Measurements from ENCODE around the gene UTF1.

The UTF1 gene

GRCh38 chr10:133238466-133238804 lies 8.4 kb downstream of the UTF1 start:
- Histone ChIP-seq H3K4me3 (ENCODE audit: low read length) (no peak overlapping the region), H3K4me1 (ENCODE audit: control insufficient read depth, insufficient read depth, low read length) (no peaks in the 10 kb centered on the region), H3K27me3 (ENCODE audit: control insufficient read depth, insufficient read depth, low read length) (peaks cover 23% of the 10 kb centered on the region), H3K27ac (ENCODE audit: low read depth, low read length) (no peak overlapping the region), H3K9ac (ENCODE audit: low read length) (no peak overlapping the region), H3K36me3 (ENCODE audit: control insufficient read depth, insufficient read depth, low read length) (no peaks in the 10 kb centered on the region)

GRCh38 chr10:133239990-133240389 lies 10.0 kb downstream of the UTF1 start:
- Histone ChIP-seq H3K4me1 (ENCODE audit: control insufficient read depth, insufficient read depth, low read length) (no peaks in the 10 kb centered on the region), H3K9ac (ENCODE audit: low read length) (no peak overlapping the region), H3K4me3 (ENCODE audit: low read length) (no peak overlapping the region), H3K27me3 (ENCODE audit: control insufficient read depth, insufficient read depth, low read length) (peaks cover 23% of the 10 kb centered on the region), H3K36me3 (ENCODE audit: control insufficient read depth, insufficient read depth, low read length) (no peaks in the 10 kb centered on the region), H3K27ac (ENCODE audit: low read depth, low read length) (no peak overlapping the region)

GRCh38 chr10:133241501-133242205 lies 11.6 kb downstream of the UTF1 start:
- H3K4me3 ChIP-seq (ENCODE audit: low read length) = peak overlapping the region; percentile 17
- H3K27me3 ChIP-seq (ENCODE audit: control insufficient read depth, insufficient read depth, low read length) = peaks cover 25% of the 10 kb centered on the region
- no peak overlapping the region for H3K27ac ChIP-seq (ENCODE audit: low read depth, low read length)
- no peak overlapping the region for H3K9ac ChIP-seq (ENCODE audit: low read length)
- no peaks in the 10 kb centered on the region for H3K36me3 ChIP-seq (ENCODE audit: control insufficient read depth, insufficient read depth, low read length)
- H3K4me1 ChIP-seq (ENCODE audit: control insufficient read depth, insufficient read depth, low read length) = no peaks in the 10 kb centered on the region

GRCh38 chr10:133242611-133243356 lies 12.8 kb downstream of the UTF1 start:
- Histone ChIP-seq H3K9ac (ENCODE audit: low read length) (no peak overlapping the region), H3K36me3 (ENCODE audit: control insufficient read depth, insufficient read depth, low read length) (no peaks in the 10 kb centered on the region), H3K27me3 (ENCODE audit: control insufficient read depth, insufficient read depth, low read length) (peaks cover 25% of the 10 kb centered on the region), H3K27ac (ENCODE audit: low read depth, low read length) (no peak overlapping the region), H3K4me3 (ENCODE audit: low read length) (no peak overlapping the region), H3K4me1 (ENCODE audit: control insufficient read depth, insufficient read depth, low read length) (no peaks in the 10 kb centered on the region)

- no peaks in the 10 kb centered on the region for H3K36me3 ChIP-seq (ENCODE audit: control insufficient read depth, insufficient read depth, low read length)
- no peak overlapping the region for H3K4me3 ChIP-seq (ENCODE audit: low read length)
- no peaks in the 10 kb centered on the region for H3K4me1 ChIP-seq (ENCODE audit: control insufficient read depth, insufficient read depth, low read length)
- H3K27me3 ChIP-seq (ENCODE audit: control insufficient read depth, insufficient read depth, low read length) = peaks cover 25% of the 10 kb centered on the region
- no peak overlapping the region for H3K27ac ChIP-seq (ENCODE audit: low read depth, low read length)
- no peak overlapping the region for H3K9ac ChIP-seq (ENCODE audit: low read length)
Observed at GRCh38 chr10:133243593-133243992, 13.6 kb downstream of the UTF1 start.

- peaks cover 18% of the 10 kb centered on the region for H3K27me3 ChIP-seq (ENCODE audit: control insufficient read depth, insufficient read depth, low read length)
- no peaks in the 10 kb centered on the region for H3K36me3 ChIP-seq (ENCODE audit: control insufficient read depth, insufficient read depth, low read length)
- no peak overlapping the region for H3K4me3 ChIP-seq (ENCODE audit: low read length)
- H3K4me1 ChIP-seq (ENCODE audit: control insufficient read depth, insufficient read depth, low read length) = no peaks in the 10 kb centered on the region
- no peak overlapping the region for H3K27ac ChIP-seq (ENCODE audit: low read depth, low read length)
- H3K9ac ChIP-seq (ENCODE audit: low read length) = no peak overlapping the region
Observed at GRCh38 chr10:133245439-133246235, 15.6 kb downstream of the UTF1 start.

- no peak overlapping the region for H3K4me3 ChIP-seq (ENCODE audit: low read length)
- no peak overlapping the region for H3K9ac ChIP-seq (ENCODE audit: low read length)
- no peaks in the 10 kb centered on the region for H3K36me3 ChIP-seq (ENCODE audit: control insufficient read depth, insufficient read depth, low read length)
- H3K27me3 ChIP-seq (ENCODE audit: control insufficient read depth, insufficient read depth, low read length) = peaks cover 14% of the 10 kb centered on the region
- no peaks in the 10 kb centered on the region for H3K4me1 ChIP-seq (ENCODE audit: control insufficient read depth, insufficient read depth, low read length)
- H3K27ac ChIP-seq (ENCODE audit: low read depth, low read length) = no peak overlapping the region
Observed at GRCh38 chr10:133246236-133246626, 16.2 kb downstream of the UTF1 start.

GRCh38 chr10:133247681-133248333 lies 17.8 kb downstream of the UTF1 start:
- Histone ChIP-seq H3K4me1 (ENCODE audit: control insufficient read depth, insufficient read depth, low read length) (no peaks in the 10 kb centered on the region), H3K27ac (ENCODE audit: low read depth, low read length) (no peak overlapping the region), H3K4me3 (ENCODE audit: low read length) (no peak overlapping the region), H3K27me3 (ENCODE audit: control insufficient read depth, insufficient read depth, low read length) (peaks cover 10% of the 10 kb centered on the region), H3K36me3 (ENCODE audit: control insufficient read depth, insufficient read depth, low read length) (no peaks in the 10 kb centered on the region), H3K9ac (ENCODE audit: low read length) (no peak overlapping the region)

GRCh38 chr10:133248334-133248715 lies 18.3 kb downstream of the UTF1 start:
- Histone ChIP-seq H3K36me3 (ENCODE audit: control insufficient read depth, insufficient read depth, low read length) (no peaks in the 10 kb centered on the region), H3K27ac (ENCODE audit: low read depth, low read length) (no peak overlapping the region), H3K27me3 (ENCODE audit: control insufficient read depth, insufficient read depth, low read length) (peaks cover 10% of the 10 kb centered on the region), H3K4me1 (ENCODE audit: control insufficient read depth, insufficient read depth, low read length) (no peaks in the 10 kb centered on the region), H3K4me3 (ENCODE audit: low read length) (no peak overlapping the region), H3K9ac (ENCODE audit: low read length) (no peak overlapping the region)

GRCh38 chr10:133249094-133249780 lies 19.2 kb downstream of the UTF1 start:
- H3K4me1 ChIP-seq (ENCODE audit: control insufficient read depth, insufficient read depth, low read length) = no peaks in the 10 kb centered on the region
- H3K27me3 ChIP-seq (ENCODE audit: control insufficient read depth, insufficient read depth, low read length) = peaks cover 10% of the 10 kb centered on the region
- H3K4me3 ChIP-seq (ENCODE audit: low read length) = no peak overlapping the region
- no peaks in the 10 kb centered on the region for H3K36me3 ChIP-seq (ENCODE audit: control insufficient read depth, insufficient read depth, low read length)
- no peak overlapping the region for H3K9ac ChIP-seq (ENCODE audit: low read length)
- no peak overlapping the region for H3K27ac ChIP-seq (ENCODE audit: low read depth, low read length)

GRCh38 chr10:133249975-133250754 lies 20.1 kb downstream of the UTF1 start:
- Histone ChIP-seq H3K36me3 (ENCODE audit: control insufficient read depth, insufficient read depth, low read length) (no peaks in the 10 kb centered on the region), H3K4me1 (ENCODE audit: control insufficient read depth, insufficient read depth, low read length) (no peaks in the 10 kb centered on the region)

More at GRCh38 chr10:133249975-133250754, 20.1 kb downstream of the UTF1 start:
- Histone ChIP-seq H3K4me3 (ENCODE audit: low read length) (no peak overlapping the region), H3K27ac (ENCODE audit: low read depth, low read length) (no peak overlapping the region), H3K9ac (ENCODE audit: low read length) (no peak overlapping the region), H3K27me3 (ENCODE audit: control insufficient read depth, insufficient read depth, low read length) (peaks cover 10% of the 10 kb centered on the region)

All from rectal smooth muscle tissue (tissue), 1 donor.